Esophagus muscularis mucosa (tissue), 4 donors: ENCODE results near the gene CYP8B1. TPM values are rescaled to one million over a fixed set of nuclear protein-coding genes. Genes with fewer than 3 reads are reported as not detected.

Source experiments
- DNase-seq: peaks from one replicate; pipeline ENCODE4 v3.0.0-alpha.2; 2017; ENCODE audit errors: extremely low spot score
- H3K27ac ChIP-seq, 4 donors: fragments of 200-600 bp; sonication (generic); replicated peaks in 1 of 4; 1 replicate in 3 of 4; 2 replicates in 1 of 4; pipeline ENCODE4 v1.5.1; 2016 to 2019; ENCODE audit warnings: mild to moderate bottlenecking in 1 of 4
- H3K27me3 ChIP-seq, 4 donors: fragments of 200-600 bp; sonication (generic); one replicate each; pipeline versions ENCODE4 v1.5.1 to v1.6.0; 2016 to 2019
- H3K36me3 ChIP-seq, 4 donors: fragments of 200-600 bp; sonication (generic); one replicate each; pipeline ENCODE4 v1.5.1; 2016 to 2019
- H3K4me1 ChIP-seq, 4 donors: fragments of 200-600 bp; sonication (generic); one replicate each; pipeline ENCODE4 v1.5.1; 2016 to 2019
- H3K4me3 ChIP-seq, 4 donors: fragments of 200-600 bp; sonication (generic); 1 replicate in 2 of 4; 2 replicates in 2 of 4; pipeline ENCODE4 v1.5.1; 2016 to 2019; ENCODE audit warnings: mild to moderate bottlenecking in 4 of 4, moderate library complexity in 1 of 4
- H3K9me3 ChIP-seq, 4 donors: fragments of 200-600 bp; sonication (generic); 1 replicate in 3 of 4; 2 replicates in 1 of 4; pipeline ENCODE4 v1.5.1; 2016 to 2019
- CTCF ChIP-seq, 3 experiments: fragments of 200-600 bp in 2 of 3; fragments of 450-650 bp in 1 of 3; sonication (generic) in 2 of 3; IDR thresholded peaks; one replicate each; pipeline ENCODE4 v1.5.1; 2017 to 2019; ENCODE audit warnings: antibody characterized with exemption in 3 of 3, mild to moderate bottlenecking in 2 of 3, moderate library complexity in 1 of 3
- EP300 ChIP-seq: sonication (generic); formaldehyde crosslinking; IDR thresholded peaks from one replicate; pipeline ENCODE4 v1.6.1; 2017; ENCODE audit warnings: antibody characterized with exemption
- POLR2A ChIP-seq: fragments of 450-650 bp; IDR thresholded peaks from one replicate; pipeline ENCODE4 v1.6.1; 2017; ENCODE audit warnings: antibody characterized with exemption, moderate library complexity, mild to moderate bottlenecking, low read depth
- POLR2AphosphoS5 ChIP-seq, 2 donors: sonication (generic); formaldehyde crosslinking; IDR thresholded peaks; one replicate each; pipeline ENCODE4 v1.6.1; 2017; ENCODE audit warnings: antibody characterized with exemption in 2 of 2
- WGBS: methylation state at CpG from one replicate; pipeline ENCODE4 v1.1.5; 2018; 5-methylcytosine and 5-hydroxymethylcytosine counted together
- intact Hi-C: fragments of 100-400 bp; cut with DNase I; formaldehyde crosslinking; loops from one replicate; pipeline ENCODE4 v1.15.1; 2023
- total RNA-seq, 4 donors: library from RNA; depleted of rRNA; stranded (reverse); fragments of >200 nt; gene quantifications; one replicate each; pipeline versions ENCODE4 v1.1.0 to v1.2.1, GENCODE V29; 2016

The CYP8B1 gene
- total RNA-seq, 4 donors from 2014 or later, result not detected

- peaks cover 22 to 89% (median 82%) of the 10 kb centered on the region in 4 donors for H3K4me1 ChIP-seq
- H3K27ac ChIP-seq, result peak overlapping the region; percentile 67 to 82 (median 75)
- peak in 1 of 2 donors; percentile 58 for TF ChIP-seq POLR2AphosphoS5 (IDR thresholded peaks at IDR 0.05)
- no peak for TF ChIP-seq CTCF (IDR thresholded peaks at IDR 0.05)
- no peaks in the 10 kb centered on the region for H3K27me3 ChIP-seq
- DNase-seq, result no peak
- no peaks in the 10 kb centered on the region for H3K36me3 ChIP-seq
- no peaks in the 10 kb centered on the region for H3K9me3 ChIP-seq
- intact Hi-C loops, result no loop called here
- WGBS, result 66% methylated on average over 6 of the region's 6 CpGs
- peak overlapping the region in 1 of 4 donors; percentile 40 for H3K4me3 ChIP-seq
Measured at GRCh38 chr3:42843713-42844411, 31.8 kb downstream of the CYP8B1 start.

GRCh38 chr3:42841332-42841731 lies 34.3 kb downstream of the CYP8B1 start:
- no peak overlapping the region for H3K4me3 ChIP-seq
- H3K9me3 ChIP-seq, result no peaks in the 10 kb centered on the region
- 33% methylated on average over 1 of the region's 1 CpG for WGBS
- intact Hi-C loops, result no loop called here
- no peaks in the 10 kb centered on the region for H3K36me3 ChIP-seq
- H3K4me1 ChIP-seq, result peaks cover 15 to 73% (median 66%) of the 10 kb centered on the region in 4 donors
- TF ChIP-seq EP300, result no peak
- TF ChIP-seq POLR2AphosphoS5 (IDR thresholded peaks at IDR 0.05), result peak in 1 of 2 donors; percentile 38
- H3K27ac ChIP-seq, result peak overlapping the region in 3 of 4 donors; percentile 20 to 76 (median 57)
- DNase-seq, result no peak
- no peaks in the 10 kb centered on the region for H3K27me3 ChIP-seq

- Histone ChIP-seq H3K27ac (no peak overlapping the region), H3K4me3 (peak overlapping the region in 1 of 4 donors; percentile 15)
- 34% methylated on average over 7 of the region's 7 CpGs for WGBS
Measured at GRCh38 chr3:42839616-42840015, 36.1 kb downstream of the CYP8B1 start.

GRCh38 chr3:42838571-42838970 lies 37.1 kb downstream of the CYP8B1 start:
- intact Hi-C loops, result no loop called here
- Histone ChIP-seq H3K4me3 (no peak overlapping the region), H3K27me3 (no peaks in the 10 kb centered on the region), H3K9me3 (no peaks in the 10 kb centered on the region), H3K27ac (no peak overlapping the region), H3K4me1 (peaks cover 6 to 46% (median 39%) of the 10 kb centered on the region in 4 donors), H3K36me3 (no peaks in the 10 kb centered on the region)
- no peak for DNase-seq
- WGBS, result 93% methylated on average over 4 of the region's 4 CpGs
- no peak for TF ChIP-seq POLR2A
- no peak for TF ChIP-seq EP300
- no peak for TF ChIP-seq POLR2AphosphoS5 (IDR thresholded peaks at IDR 0.05)
- TF ChIP-seq CTCF (IDR thresholded peaks at IDR 0.05), result no peak

More at GRCh38 chr3:42839616-42840015, 36.1 kb downstream of the CYP8B1 start:
- Histone ChIP-seq H3K36me3 (no peaks in the 10 kb centered on the region), H3K27me3 (no peaks in the 10 kb centered on the region), H3K9me3 (no peaks in the 10 kb centered on the region), H3K4me1 (peaks cover 10 to 56% (median 49%) of the 10 kb centered on the region in 4 donors)
- TF ChIP-seq EP300, result no peak
- TF ChIP-seq POLR2AphosphoS5 (IDR thresholded peaks at IDR 0.05), result peak; percentile 14 to 50
- TF ChIP-seq CTCF (IDR thresholded peaks at IDR 0.05), result peak; percentile 74 to 89 (median 88)
- TF ChIP-seq POLR2A, result no peak
- intact Hi-C loops, result no loop called here
- peak; percentile 91 for DNase-seq

GRCh38 chr3:42836150-42837123 lies 39.2 kb downstream of the CYP8B1 start:
- no peaks in the 10 kb centered on the region for H3K9me3 ChIP-seq
- 91% methylated on average over 5 of the region's 5 CpGs for WGBS
- no peaks in the 10 kb centered on the region for H3K36me3 ChIP-seq
- no peak overlapping the region for H3K4me3 ChIP-seq
- intact Hi-C loops, result no loop called here
- no peaks in the 10 kb centered on the region for H3K27me3 ChIP-seq
- peaks cover 0 to 24% (median 18%) of the 10 kb centered on the region in 4 donors for H3K4me1 ChIP-seq
- no peak for DNase-seq
- no peak overlapping the region for H3K27ac ChIP-seq
- no peak for TF ChIP-seq EP300
- no peak for TF ChIP-seq CTCF (IDR thresholded peaks at IDR 0.05)
- no peak for TF ChIP-seq POLR2AphosphoS5 (IDR thresholded peaks at IDR 0.05)
- no peak for TF ChIP-seq POLR2A
